Measurements from ENCODE around the gene HMCN2.

HMCN2 gene

GRCh38 chr9:130265431-130266235, at the start of gene HMCN2:
Gene HMCN2, plus strand, starts transcription at chr9:130265760. Its CDS starts 119 bp downstream, at chr9:130265879.
- peak; percentile 28 for DNase-seq

DNA sequence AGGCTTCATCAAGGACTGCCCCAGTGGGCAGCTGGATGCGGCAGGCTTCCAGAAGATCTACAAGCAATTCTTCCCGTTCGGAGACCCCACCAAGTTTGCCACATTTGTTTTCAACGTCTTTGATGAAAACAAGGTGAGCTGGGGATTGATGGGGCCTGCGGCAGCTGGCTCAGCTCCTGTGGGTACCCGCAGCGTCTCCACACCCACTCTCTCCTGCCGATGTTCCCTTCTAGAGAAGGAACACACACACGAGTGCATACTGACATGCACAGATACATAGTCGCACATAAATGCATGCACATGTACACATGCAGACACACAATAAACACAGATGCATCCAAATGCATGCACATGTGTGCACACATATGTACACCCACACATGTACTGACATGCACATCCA, 47.7 kb upstream of the HMCN2 start:
- DNase-seq = no peak

DNA sequence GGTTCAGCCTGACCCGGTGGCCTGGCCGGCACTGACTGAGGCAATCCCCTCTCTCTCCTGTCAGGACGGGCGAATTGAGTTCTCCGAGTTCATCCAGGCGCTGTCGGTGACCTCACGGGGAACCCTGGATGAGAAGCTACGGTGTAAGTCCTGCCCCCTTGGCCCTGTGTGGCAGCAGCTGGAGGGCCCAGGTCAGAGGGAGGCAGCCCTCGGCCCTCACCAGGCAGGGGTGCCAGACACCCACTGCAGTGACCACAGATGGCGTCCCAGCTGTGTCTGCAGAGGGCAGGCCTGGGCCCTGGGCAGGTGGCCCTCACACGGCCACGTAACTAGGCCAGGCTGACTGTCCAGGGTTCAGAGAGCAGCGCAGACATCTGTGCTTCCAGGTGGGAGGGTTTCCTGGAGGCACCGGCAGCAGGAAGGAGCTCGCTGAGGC, 45.9 kb upstream of the HMCN2 start:
- no peak for DNase-seq

GRCh38 chr9:130220352-130220751, 45.2 kb upstream of the HMCN2 start:
- DNase-seq = no peak

- DNase-seq = no peak
These were observed 42.7 kb upstream of the HMCN2 start for GRCh38 chr9:130222833-130223232.

- no peak for DNase-seq
These were observed 40.5 kb upstream of the HMCN2 start for GRCh38 chr9:130225071-130225470.

DNA sequence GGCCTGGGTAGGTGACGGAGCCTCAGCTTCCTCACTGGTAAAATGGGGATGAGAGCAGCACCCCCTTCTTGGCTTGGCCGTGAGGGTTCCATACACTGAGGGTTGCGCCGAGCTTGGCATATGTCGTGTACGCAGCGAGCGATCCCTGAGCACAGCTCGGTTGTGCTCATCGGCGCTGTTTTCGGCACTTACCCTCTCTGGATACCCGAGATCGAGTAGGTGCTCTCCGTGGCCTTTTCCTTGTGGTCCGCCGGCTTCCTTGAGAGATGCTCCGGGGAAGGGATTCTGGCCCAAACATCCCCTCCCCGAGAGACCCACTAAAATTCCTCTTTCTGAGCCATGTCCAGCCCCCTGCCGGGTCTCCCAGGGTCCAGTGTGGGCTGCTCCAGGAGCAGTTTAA, 40.0 kb upstream of the HMCN2 start:
- no peak for DNase-seq

GRCh38 chr9:130226112-130226511, 39.4 kb upstream of the HMCN2 start:
- DNase-seq = no peak

GRCh38 chr9:130227833-130228232, 37.7 kb upstream of the HMCN2 start:
- DNase-seq = no peak

DNA sequence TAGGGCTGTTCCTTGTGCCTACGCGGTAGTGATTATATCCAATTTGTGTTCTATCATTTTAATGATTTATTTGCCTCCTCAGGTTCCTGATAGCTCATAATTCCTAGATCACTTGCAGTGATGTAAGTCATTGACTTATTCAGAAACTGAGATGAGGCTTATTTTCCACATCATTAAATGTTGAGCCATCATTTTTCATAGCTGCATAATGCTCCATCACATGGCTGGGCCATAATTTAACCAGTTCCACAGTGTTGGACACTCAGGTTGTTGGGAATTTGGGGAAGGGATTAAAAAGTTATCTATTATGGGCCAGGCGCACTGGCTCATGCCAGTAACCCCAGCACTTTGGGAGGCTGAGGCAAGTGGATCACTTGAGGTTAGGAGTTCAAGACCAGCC, 35.8 kb upstream of the HMCN2 start:
- no peak for DNase-seq

DNA sequence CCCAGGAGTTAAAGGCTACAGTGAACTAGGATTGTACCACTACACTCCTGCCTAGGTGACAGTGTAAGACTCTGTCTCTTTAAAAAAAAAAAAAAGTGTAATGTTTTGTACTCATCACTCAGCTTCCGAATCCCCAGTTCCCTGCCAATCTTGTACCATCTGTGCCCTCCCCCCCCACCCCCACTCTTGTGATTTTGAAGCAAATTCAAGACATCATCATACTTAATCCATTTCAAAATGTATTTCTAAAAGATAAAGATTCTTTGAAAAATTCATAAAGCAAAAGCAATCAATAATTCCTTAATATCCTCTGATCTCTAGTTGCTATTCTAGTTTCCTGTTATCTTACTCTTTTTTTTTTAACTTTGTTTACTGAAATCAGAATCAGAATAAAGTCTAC, 34.9 kb upstream of the HMCN2 start:
- DNase-seq = no peak

- no peak for DNase-seq
These were observed 32.5 kb upstream of the HMCN2 start for GRCh38 chr9:130232899-130233586.

DNA sequence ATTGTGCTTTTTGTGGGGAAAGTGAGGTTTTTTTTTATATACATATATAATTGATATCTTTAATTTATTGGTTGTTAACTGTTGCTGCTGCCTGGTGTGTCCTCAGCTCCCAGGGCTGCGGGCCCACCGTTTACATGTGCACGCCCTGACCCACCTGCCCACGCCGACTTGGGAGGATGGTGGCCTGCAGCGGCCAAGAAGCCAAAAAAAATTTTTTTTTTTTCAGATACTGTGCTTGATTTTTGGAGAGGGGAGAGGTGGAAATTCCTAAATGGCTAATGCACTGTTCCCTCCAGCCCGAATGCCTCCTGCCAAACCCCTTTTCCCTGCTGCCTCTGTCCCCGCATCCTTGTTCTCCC, 32.0 kb upstream of the HMCN2 start:
- DNase-seq = no peak

DNA sequence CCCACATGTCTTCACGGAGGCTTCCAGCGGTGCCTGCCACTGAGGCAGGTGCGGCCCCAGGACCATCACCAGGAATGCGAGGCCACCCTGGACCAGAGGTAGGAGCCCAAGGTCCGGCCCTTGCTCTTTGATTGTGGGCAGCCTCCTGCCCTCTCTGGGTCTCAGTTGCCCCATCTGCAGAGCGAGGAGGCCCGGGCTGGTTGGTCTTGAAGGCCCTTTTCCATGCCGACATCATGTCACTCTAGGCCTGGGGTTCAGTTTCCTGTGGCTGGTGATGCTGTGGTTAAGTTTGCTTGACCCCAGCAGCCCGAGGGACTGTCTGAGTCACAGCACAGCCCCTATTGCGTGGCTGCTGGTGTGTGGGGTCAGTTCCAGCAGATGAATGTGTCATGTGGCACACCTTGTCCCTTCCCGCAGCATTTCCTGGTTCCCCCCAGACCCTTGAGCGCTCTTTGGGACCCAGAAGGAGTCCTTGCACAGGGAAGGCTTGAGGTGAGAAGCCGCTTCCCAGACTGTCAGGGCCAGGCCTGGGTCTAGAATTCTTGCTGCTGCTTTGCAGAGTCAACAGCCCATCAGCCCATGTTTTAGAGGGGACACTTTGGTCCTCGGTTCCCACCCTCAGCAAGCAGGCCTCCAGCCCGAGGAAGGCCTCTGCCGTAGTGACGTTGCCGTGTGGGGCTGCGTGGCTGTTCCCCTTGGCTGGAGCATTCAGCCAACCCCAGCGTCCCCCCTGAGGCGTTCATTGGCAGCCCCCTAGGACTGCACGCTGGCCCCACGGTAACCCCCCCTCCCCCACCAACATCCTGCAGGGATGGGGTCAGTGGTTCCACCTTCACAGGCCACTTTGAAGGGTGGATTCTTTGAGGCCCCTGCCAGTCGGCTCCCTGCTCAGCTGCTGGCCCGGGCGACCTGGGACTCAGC, 31.0 kb upstream of the HMCN2 start:
- peak; percentile 14 for DNase-seq

- peak; percentile 78 for DNase-seq
These were observed 29.8 kb upstream of the HMCN2 start for GRCh38 chr9:130235558-130236435.

- no peak for DNase-seq
These were observed 29.0 kb upstream of the HMCN2 start for GRCh38 chr9:130236436-130236985.

DNA sequence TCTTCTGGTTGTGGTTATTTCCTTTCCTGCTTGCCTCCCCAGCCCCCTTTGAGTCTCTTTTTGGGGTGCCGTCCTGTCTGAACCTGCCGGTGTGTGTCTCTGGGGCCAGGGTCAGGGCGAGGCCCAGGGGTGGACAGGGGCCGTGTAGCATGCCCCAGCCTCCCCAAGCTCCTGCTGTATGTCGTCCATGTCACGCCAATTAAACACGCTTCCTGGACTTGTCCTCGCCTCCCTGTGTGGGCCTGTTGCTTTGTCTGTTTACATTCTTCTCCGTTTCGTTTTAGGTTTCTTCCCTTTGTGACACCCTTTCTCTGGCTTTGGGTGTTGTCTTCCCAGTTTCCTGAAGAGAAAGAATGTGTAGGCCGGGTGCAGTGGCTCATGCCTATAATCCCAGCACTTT, 28.5 kb upstream of the HMCN2 start:
- no peak for DNase-seq

GRCh38 chr9:130237763-130238524, 27.6 kb upstream of the HMCN2 start:
- peak; percentile 33 for DNase-seq

GRCh38 chr9:130239363-130239695, 26.2 kb upstream of the HMCN2 start:
- no peak for DNase-seq

- DNase-seq = peak; percentile 32
These were observed 25.8 kb upstream of the HMCN2 start for GRCh38 chr9:130239741-130240241.
